ENCODE results near the gene POLR2M. TPM values are rescaled to one million over a fixed set of nuclear protein-coding genes. Genes with fewer than 3 reads are reported as not detected.

Gene POLR2M
- polyA plus RNA-seq, result 10 to 100 TPM; 33.3 to 58.1 (median 51.2) TPM

GRCh38 chr15:57706405-57707209 lies at the start of gene POLR2M:
TSS of gene POLR2M (plus strand) at chr15:57706714. CDS start at chr15:57706843, 129 bp downstream.
- H3K9me3 Mint-ChIP-seq, result no peaks in the 10 kb centered on the region
- peak within 1 kb of the TSS; percentile 88 to 97 (median 94) for H3K27ac Mint-ChIP-seq
- H3K36me3 Mint-ChIP-seq, result peaks cover 8 to 13% (median 10%) of the 10 kb centered on the region in 3 donors
- peaks cover 5 to 17% (median 8%) of the 10 kb centered on the region in 3 donors for H3K27me3 Mint-ChIP-seq (ENCODE audit: low read depth in 3 of 3)
- H3K4me1 Mint-ChIP-seq, result peaks cover 41 to 55% of the 10 kb centered on the region in 2 donors
- H3K4me3 Mint-ChIP-seq, result peak within 1 kb of the TSS; percentile 86 to 96 (median 89)
- peak; percentile 92 to 94 (median 94) for DNase-seq

DNA sequence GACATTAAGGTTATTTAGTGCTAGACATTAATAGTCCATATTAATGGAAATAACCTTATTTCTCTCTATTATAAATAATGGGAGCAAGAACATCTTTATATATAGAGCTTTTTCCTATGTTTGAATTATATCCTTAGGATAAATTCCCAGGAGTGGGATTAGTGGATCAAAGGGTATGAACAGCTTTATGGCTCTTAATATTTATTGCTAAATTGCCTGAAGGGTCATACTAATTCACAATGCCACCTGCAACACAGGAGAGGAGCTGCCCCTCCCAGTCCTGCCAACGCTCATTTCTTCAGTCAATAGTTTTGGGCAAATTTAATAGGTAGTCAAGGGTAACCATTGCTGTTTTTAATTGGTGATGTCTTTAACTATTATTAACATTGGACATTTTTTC lies 48.9 kb upstream of the POLR2M start:
- no peak overlapping the region for H3K27ac Mint-ChIP-seq
- no peaks in the 10 kb centered on the region for H3K36me3 Mint-ChIP-seq
- H3K4me1 Mint-ChIP-seq, result no peaks in the 10 kb centered on the region
- H3K4me3 Mint-ChIP-seq, result no peak overlapping the region
- H3K27me3 Mint-ChIP-seq (ENCODE audit: low read depth in 3 of 3), result peaks cover 2 to 11% (median 4%) of the 10 kb centered on the region in 3 donors
- DNase-seq, result no peak
- no peaks in the 10 kb centered on the region for H3K9me3 Mint-ChIP-seq

- Mint-ChIP-seq H3K9me3 (no peaks in the 10 kb centered on the region), H3K27me3 (ENCODE audit: low read depth in 3 of 3) (peaks cover 1 to 6% (median 2%) of the 10 kb centered on the region in 3 donors), H3K36me3 (no peaks in the 10 kb centered on the region), H3K4me1 (no peaks in the 10 kb centered on the region), H3K4me3 (no peak overlapping the region), H3K27ac (no peak overlapping the region)
- no peak for DNase-seq
Observed at GRCh38 chr15:57662091-57662744, 44.3 kb upstream of the POLR2M start.

DNA sequence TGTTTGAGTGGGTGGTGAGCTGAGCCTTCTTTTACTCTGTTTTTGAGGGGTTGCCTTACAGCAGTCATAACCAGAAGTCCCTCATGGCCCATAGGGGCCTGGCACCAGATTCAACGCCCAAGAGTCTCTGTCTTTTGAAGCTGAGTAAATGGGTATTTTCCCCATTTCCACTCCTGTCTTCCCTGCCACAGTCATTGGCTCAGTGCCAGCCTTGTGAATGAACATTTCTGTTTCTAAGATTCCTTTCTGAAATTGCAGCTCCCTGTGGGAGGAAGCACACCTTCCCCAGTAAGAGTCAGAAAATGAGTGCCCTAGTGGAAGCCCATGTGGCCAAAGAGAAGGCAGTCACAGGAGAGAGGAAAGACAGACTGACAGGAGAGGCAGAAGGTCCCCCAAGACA lies 43.7 kb upstream of the POLR2M start:
- Mint-ChIP-seq H3K27me3 (ENCODE audit: low read depth in 3 of 3) (peaks cover 1 to 6% (median 2%) of the 10 kb centered on the region in 3 donors), H3K9me3 (no peaks in the 10 kb centered on the region), H3K36me3 (no peaks in the 10 kb centered on the region), H3K4me3 (no peak overlapping the region), H3K4me1 (no peaks in the 10 kb centered on the region), H3K27ac (no peak overlapping the region)
- no peak for DNase-seq

DNA sequence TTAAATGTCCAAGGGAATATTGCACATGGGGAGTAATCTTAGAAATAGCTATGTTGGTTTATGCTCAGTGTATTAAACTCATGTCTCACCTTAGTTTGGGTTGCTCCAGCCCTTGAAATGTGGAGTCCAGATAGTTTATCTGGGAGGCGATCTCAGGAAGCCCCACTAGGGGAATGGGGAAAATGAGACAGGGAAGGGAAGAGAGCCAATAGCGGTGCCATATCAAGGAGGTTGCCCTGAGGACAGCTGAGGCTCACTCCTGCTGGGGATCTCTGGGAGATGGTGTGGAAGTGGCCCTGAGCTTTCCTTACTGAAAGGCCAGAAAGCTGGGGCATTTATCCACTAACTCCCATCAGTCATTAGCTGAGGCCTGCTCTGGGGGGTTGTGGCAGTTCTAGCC lies 43.3 kb upstream of the POLR2M start:
- Mint-ChIP-seq H3K4me1 (no peaks in the 10 kb centered on the region), H3K4me3 (no peak overlapping the region)

DNA sequence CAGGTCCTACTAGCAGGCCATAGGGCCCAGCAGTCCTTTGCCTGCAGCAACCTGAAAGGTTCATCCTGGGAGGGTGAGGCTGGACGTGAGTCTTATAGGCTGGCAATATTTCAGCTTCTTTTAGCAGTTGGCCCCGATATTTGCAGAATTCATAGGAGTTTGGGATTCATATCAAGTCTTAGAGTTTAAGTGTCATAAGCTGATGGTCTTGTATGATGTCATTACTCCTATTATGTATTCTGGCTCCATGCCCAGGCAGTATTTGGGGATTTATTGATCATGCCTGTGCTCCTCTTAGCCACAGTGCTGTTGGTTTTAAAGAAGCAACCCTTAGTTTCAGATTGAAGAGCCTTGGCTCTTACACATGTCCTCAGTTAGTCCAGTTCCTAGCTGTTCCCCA lies 41.3 kb upstream of the POLR2M start:
- no peak for DNase-seq
- Mint-ChIP-seq H3K4me3 (no peak overlapping the region), H3K27ac (no peak overlapping the region), H3K4me1 (no peaks in the 10 kb centered on the region), H3K9me3 (no peaks in the 10 kb centered on the region), H3K27me3 (ENCODE audit: low read depth in 3 of 3) (peaks cover 2 to 3% (median 2%) of the 10 kb centered on the region in 3 donors), H3K36me3 (no peaks in the 10 kb centered on the region)

More for the DNA sequence above, 43.3 kb upstream of the POLR2M start:
- H3K36me3 Mint-ChIP-seq, result no peaks in the 10 kb centered on the region
- DNase-seq, result no peak
- no peak overlapping the region for H3K27ac Mint-ChIP-seq
- peaks cover 1 to 5% (median 2%) of the 10 kb centered on the region in 3 donors for H3K27me3 Mint-ChIP-seq (ENCODE audit: low read depth in 3 of 3)
- no peaks in the 10 kb centered on the region for H3K9me3 Mint-ChIP-seq

GRCh38 chr15:57665939-57666338 lies 40.6 kb upstream of the POLR2M start:
- no peak for DNase-seq
- no peaks in the 10 kb centered on the region for H3K4me1 Mint-ChIP-seq
- no peaks in the 10 kb centered on the region for H3K9me3 Mint-ChIP-seq
- H3K4me3 Mint-ChIP-seq, result no peak overlapping the region
- peaks cover 3% of the 10 kb centered on the region in 3 donors for H3K27me3 Mint-ChIP-seq (ENCODE audit: low read depth in 3 of 3)
- no peaks in the 10 kb centered on the region for H3K36me3 Mint-ChIP-seq
- H3K27ac Mint-ChIP-seq, result no peak overlapping the region

DNA sequence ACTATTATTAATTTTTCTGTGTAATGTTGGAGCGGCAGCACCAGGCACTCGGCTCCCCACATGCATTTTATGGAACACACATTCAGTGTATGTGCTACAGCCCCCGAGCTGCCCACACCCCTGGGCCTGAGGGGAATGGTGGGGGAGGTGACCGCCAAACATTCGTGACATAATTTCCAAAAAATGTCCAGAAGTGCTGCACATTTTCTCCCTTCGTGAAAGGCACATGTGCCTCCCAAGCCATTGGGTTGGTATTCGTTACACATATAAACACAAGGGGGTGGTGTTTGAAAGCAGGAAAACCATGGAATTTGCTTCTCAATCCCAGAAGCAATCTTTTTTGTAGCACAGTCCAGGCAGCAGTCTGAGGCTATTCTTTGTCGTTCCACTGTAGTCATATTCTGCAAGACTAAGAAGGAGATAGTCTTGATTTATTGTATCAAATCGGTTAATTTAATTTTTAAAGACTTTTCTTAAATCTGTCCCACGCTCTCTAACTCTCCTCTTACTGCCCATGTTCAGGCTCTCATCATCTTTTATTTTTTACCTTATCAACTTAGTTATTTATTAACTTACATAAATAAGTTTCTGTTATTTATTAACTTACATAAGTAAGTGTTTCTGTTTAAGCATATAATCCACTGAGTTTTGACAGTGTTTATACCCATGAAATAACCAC lies 39.2 kb upstream of the POLR2M start:
- no peak for DNase-seq
- H3K9me3 Mint-ChIP-seq, result no peaks in the 10 kb centered on the region
- no peak overlapping the region for H3K4me3 Mint-ChIP-seq
- H3K4me1 Mint-ChIP-seq, result no peaks in the 10 kb centered on the region
- no peaks in the 10 kb centered on the region for H3K36me3 Mint-ChIP-seq
- H3K27ac Mint-ChIP-seq, result no peak overlapping the region
- peaks cover 3 to 5% (median 5%) of the 10 kb centered on the region in 3 donors for H3K27me3 Mint-ChIP-seq (ENCODE audit: low read depth in 3 of 3)

GRCh38 chr15:57668016-57668415 lies 38.5 kb upstream of the POLR2M start:
- Mint-ChIP-seq H3K9me3 (no peaks in the 10 kb centered on the region), H3K4me3 (no peak overlapping the region), H3K27me3 (ENCODE audit: low read depth in 3 of 3) (peaks cover 3 to 8% (median 7%) of the 10 kb centered on the region in 3 donors), H3K36me3 (no peaks in the 10 kb centered on the region), H3K27ac (no peak overlapping the region), H3K4me1 (no peaks in the 10 kb centered on the region)
- no peak for DNase-seq

GRCh38 chr15:57671636-57672035 lies 34.9 kb upstream of the POLR2M start:
- Mint-ChIP-seq H3K9me3 (no peaks in the 10 kb centered on the region), H3K27me3 (ENCODE audit: low read depth in 3 of 3) (peaks cover 3 to 12% (median 9%) of the 10 kb centered on the region in 3 donors), H3K4me1 (no peaks in the 10 kb centered on the region), H3K27ac (no peak overlapping the region), H3K36me3 (no peaks in the 10 kb centered on the region), H3K4me3 (no peak overlapping the region)
- DNase-seq, result no peak

DNA sequence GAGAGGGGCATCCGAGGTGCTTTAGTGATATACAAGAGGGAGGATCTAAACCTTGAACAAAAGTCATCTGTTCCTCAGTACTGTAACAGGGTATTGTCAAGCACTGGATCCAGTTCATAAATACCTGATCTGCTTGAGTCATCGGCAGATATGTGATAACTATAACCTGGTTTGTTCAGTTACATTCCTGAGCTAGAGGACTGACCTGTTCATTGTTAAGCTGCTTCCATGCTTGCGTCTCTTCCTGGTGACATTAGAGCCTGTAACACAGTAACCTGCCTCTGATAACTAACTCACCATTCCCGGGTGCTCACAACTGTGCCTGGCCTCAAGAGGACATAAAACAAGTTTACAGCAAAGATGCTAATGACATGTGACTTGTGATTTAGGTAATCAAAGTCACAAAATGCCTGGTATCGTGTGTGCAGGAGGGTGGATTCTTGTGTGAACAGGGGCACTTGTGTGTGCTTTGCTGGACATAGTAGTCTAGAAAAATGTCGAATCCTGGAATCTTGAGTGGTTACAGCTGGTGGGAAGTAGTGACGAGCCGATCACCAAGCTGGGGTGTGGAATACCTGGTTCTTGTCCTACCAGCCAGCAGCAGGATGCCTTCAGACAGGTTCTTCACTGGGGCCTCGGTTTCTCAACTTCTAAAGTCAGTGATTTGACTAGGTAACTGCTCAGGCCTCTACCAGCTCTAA lies 30.9 kb upstream of the POLR2M start:
- Mint-ChIP-seq H3K9me3 (no peaks in the 10 kb centered on the region), H3K36me3 (no peaks in the 10 kb centered on the region), H3K27me3 (ENCODE audit: low read depth in 3 of 3) (peaks cover 0 to 17% (median 9%) of the 10 kb centered on the region in 3 donors), H3K4me1 (peaks cover 0 to 6% of the 10 kb centered on the region in 2 donors), H3K4me3 (no peak overlapping the region), H3K27ac (no peak overlapping the region)
- DNase-seq, result no peak

GRCh38 chr15:57676585-57676984 lies 29.9 kb upstream of the POLR2M start:
- Mint-ChIP-seq H3K4me1 (peaks cover 0 to 8% of the 10 kb centered on the region in 2 donors), H3K4me3 (no peak overlapping the region), H3K9me3 (no peaks in the 10 kb centered on the region), H3K27ac (no peak overlapping the region), H3K36me3 (no peaks in the 10 kb centered on the region), H3K27me3 (ENCODE audit: low read depth in 3 of 3) (peaks cover 0 to 17% (median 7%) of the 10 kb centered on the region in 3 donors)
- no peak for DNase-seq

- Mint-ChIP-seq H3K4me3 (no peak overlapping the region), H3K9me3 (no peaks in the 10 kb centered on the region), H3K36me3 (no peaks in the 10 kb centered on the region), H3K27ac (no peak overlapping the region), H3K27me3 (ENCODE audit: low read depth in 3 of 3) (peaks cover 0 to 14% (median 7%) of the 10 kb centered on the region in 3 donors), H3K4me1 (peaks cover 0 to 8% of the 10 kb centered on the region in 2 donors)
- no peak for DNase-seq
Observed at GRCh38 chr15:57677204-57677603, 29.3 kb upstream of the POLR2M start.
